ENCODE results near the gene SMAD6.

Gene SMAD6

GRCh38 chr15:66798426-66799061, 96.5 kb downstream of the SMAD6 start:
- no peak for DNase-seq (ENCODE audit: low spot score)

- DNase-seq (ENCODE audit: low spot score): no peak
Measured at GRCh38 chr15:66799242-66799641, 97.2 kb downstream of the SMAD6 start.

GRCh38 chr15:66800584-66801235, 98.7 kb downstream of the SMAD6 start:
- no peak for DNase-seq (ENCODE audit: low spot score)

GRCh38 chr15:66801266-66801665, 99.2 kb downstream of the SMAD6 start:
- DNase-seq (ENCODE audit: low spot score): no peak

GRCh38 chr15:66802025-66803001, 100.3 kb downstream of the SMAD6 start:
- no peak for DNase-seq (ENCODE audit: low spot score)

GRCh38 chr15:66803182-66803729, 101.2 kb downstream of the SMAD6 start:
- DNase-seq (ENCODE audit: low spot score): peak; percentile 90

GRCh38 chr15:66803749-66804148, 101.7 kb downstream of the SMAD6 start:
- DNase-seq (ENCODE audit: low spot score): no peak

- no peak for DNase-seq (ENCODE audit: low spot score)
Measured at GRCh38 chr15:66805202-66805885, 103.3 kb downstream of the SMAD6 start.

- DNase-seq (ENCODE audit: low spot score): no peak
Measured at GRCh38 chr15:66808181-66808824, 106.3 kb downstream of the SMAD6 start.

GRCh38 chr15:66809664-66810063, 107.6 kb downstream of the SMAD6 start:
- no peak for DNase-seq (ENCODE audit: low spot score)

- no peak for DNase-seq (ENCODE audit: low spot score)
Measured at GRCh38 chr15:66815318-66815717, 113.3 kb downstream of the SMAD6 start.

- DNase-seq (ENCODE audit: low spot score): no peak
Measured at GRCh38 chr15:66816201-66816600, 114.2 kb downstream of the SMAD6 start.

- DNase-seq (ENCODE audit: low spot score): no peak
Measured at GRCh38 chr15:66819084-66819483, 117.0 kb downstream of the SMAD6 start.

GRCh38 chr15:66820481-66821176, 118.6 kb downstream of the SMAD6 start:
- DNase-seq (ENCODE audit: low spot score): no peak

- no peak for DNase-seq (ENCODE audit: low spot score)
Measured at GRCh38 chr15:66821307-66821706, 119.3 kb downstream of the SMAD6 start.

GRCh38 chr15:66822114-66822513, 120.1 kb downstream of the SMAD6 start:
- DNase-seq (ENCODE audit: low spot score): no peak

- no peak for DNase-seq (ENCODE audit: low spot score)
Measured at GRCh38 chr15:66822576-66822975, 120.5 kb downstream of the SMAD6 start.

- no peak for DNase-seq (ENCODE audit: low spot score)
Measured at GRCh38 chr15:66823601-66824000, 121.6 kb downstream of the SMAD6 start.

GRCh38 chr15:66824424-66824823, 122.4 kb downstream of the SMAD6 start:
- DNase-seq (ENCODE audit: low spot score): no peak

GRCh38 chr15:66825139-66825538, 123.1 kb downstream of the SMAD6 start:
- DNase-seq (ENCODE audit: low spot score): no peak

GRCh38 chr15:66825731-66826130, 123.7 kb downstream of the SMAD6 start:
- DNase-seq (ENCODE audit: low spot score): no peak

Measured in HuH-7 (cell line).